ENCODE results near the gene ABHD16B. TPM values are rescaled to one million over a fixed set of nuclear protein-coding genes. Genes with fewer than 3 reads are reported as not detected.

Gene ABHD16B
- total and polyA plus RNA-seq, 2 of the 13 experiments (the other 11 are each of a cell fraction or from before 2014, with no cell fraction given), result not detected

GRCh38 chr20:63846128-63846771, 15.0 kb upstream of the ABHD16B start (continued):
- TF ChIP-seq, protein P1, sequence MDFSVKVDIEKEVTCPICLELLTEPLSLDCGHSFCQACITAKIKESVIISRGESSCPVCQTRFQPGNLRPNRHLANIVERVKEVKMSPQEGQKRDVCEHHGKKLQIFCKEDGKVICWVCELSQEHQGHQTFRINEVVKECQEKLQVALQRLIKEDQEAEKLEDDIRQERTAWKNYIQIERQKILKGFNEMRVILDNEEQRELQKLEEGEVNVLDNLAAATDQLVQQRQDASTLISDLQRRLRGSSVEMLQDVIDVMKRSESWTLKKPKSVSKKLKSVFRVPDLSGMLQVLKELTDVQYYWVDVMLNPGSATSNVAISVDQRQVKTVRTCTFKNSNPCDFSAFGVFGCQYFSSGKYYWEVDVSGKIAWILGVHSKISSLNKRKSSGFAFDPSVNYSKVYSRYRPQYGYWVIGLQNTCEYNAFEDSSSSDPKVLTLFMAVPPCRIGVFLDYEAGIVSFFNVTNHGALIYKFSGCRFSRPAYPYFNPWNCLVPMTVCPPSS (IDR thresholded peaks at IDR 0.05), result no peak
- no peak for TF ChIP-seq MATR3 (CRISPR knock-in tag; IDR thresholded peaks at IDR 0.05)
- TF ChIP-seq ZNF75D (CRISPR knock-in tag; IDR thresholded peaks at IDR 0.05; ENCODE audit: borderline replicate concordance), result no peak
- TF ChIP-seq ZBTB38 (CRISPR knock-in tag; IDR thresholded peaks at IDR 0.05), result 0 out of 2 replicates have a peak, but pooled peaks have one; percentile 17
- TF ChIP-seq, protein P2, sequence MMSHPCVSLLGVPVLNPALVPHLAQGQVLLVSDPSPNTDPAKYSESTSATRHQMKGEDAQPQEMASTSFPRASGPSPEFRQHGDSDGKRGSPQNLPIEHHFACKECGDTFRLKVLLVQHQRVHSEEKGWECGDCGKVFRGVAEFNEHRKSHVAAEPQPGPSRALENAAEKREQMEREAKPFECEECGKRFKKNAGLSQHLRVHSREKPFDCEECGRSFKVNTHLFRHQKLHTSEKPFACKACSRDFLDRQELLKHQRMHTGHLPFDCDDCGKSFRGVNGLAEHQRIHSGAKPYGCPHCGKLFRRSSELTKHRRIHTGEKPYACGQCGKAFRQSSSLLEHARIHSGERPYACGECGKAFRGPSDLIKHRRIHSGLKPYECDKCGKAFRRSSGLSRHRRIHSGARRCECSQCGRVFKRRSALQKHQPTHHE (CRISPR knock-in tag; IDR thresholded peaks at IDR 0.05; ENCODE audit: borderline replicate concordance), result 0 out of 2 replicates have a peak, but pooled peaks have one; percentile 18
- no peak for TF ChIP-seq ZNF331 (CRISPR knock-in tag; IDR thresholded peaks at IDR 0.05)
- 0 out of 2 replicates have a peak, but pooled peaks have one; percentile 10 for TF ChIP-seq FOXA3 (CRISPR knock-in tag; IDR thresholded peaks at IDR 0.05)
- peak; percentile 54; the same call in 1 of the 2 replicates for TF ChIP-seq ZNF350 (CRISPR knock-in tag; IDR thresholded peaks at IDR 0.05; ENCODE audit: borderline replicate concordance, low read depth)
- TF ChIP-seq RBAK (CRISPR knock-in tag; IDR thresholded peaks at IDR 0.05), result no peak
- TF ChIP-seq SOX6 (IDR thresholded peaks at IDR 0.05), result no peak
- 0 out of 2 replicates have a peak, but pooled peaks have one; percentile 40 for TF ChIP-seq SOX6 (CRISPR knock-in tag; IDR thresholded peaks at IDR 0.05)
- no peak for TF ChIP-seq KLF6 (CRISPR knock-in tag; IDR thresholded peaks at IDR 0.05)
- no peak for TF ChIP-seq TBX3 (IDR thresholded peaks at IDR 0.05; ENCODE audit: borderline replicate concordance)
- TF ChIP-seq ARID4A (CRISPR knock-in tag; IDR thresholded peaks at IDR 0.05; ENCODE audit: borderline replicate concordance), result peak; percentile 48; the same call in 1 of the 2 replicates
- no peak for TF ChIP-seq KDM1A (CRISPR knock-in tag; IDR thresholded peaks at IDR 0.05)
- no peak for TF ChIP-seq ARNT2 (CRISPR knock-in tag; IDR thresholded peaks at IDR 0.05; ENCODE audit: low read depth)
- TF ChIP-seq BATF2 (CRISPR knock-in tag; IDR thresholded peaks at IDR 0.05), result 0 out of 2 replicates have a peak, but pooled peaks have one; percentile 12
- peak; percentile 30; the same call in 1 of the 2 replicates for TF ChIP-seq TAF1 (CRISPR knock-in tag; IDR thresholded peaks at IDR 0.05)
- TF ChIP-seq ZNF138 (CRISPR knock-in tag; IDR thresholded peaks at IDR 0.05; ENCODE audit: low read depth), result no peak
- TF ChIP-seq, protein P3, sequence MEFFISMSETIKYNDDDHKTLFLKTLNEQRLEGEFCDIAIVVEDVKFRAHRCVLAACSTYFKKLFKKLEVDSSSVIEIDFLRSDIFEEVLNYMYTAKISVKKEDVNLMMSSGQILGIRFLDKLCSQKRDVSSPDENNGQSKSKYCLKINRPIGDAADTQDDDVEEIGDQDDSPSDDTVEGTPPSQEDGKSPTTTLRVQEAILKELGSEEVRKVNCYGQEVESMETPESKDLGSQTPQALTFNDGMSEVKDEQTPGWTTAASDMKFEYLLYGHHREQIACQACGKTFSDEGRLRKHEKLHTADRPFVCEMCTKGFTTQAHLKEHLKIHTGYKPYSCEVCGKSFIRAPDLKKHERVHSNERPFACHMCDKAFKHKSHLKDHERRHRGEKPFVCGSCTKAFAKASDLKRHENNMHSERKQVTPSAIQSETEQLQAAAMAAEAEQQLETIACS (CRISPR knock-in tag; IDR thresholded peaks at IDR 0.05), result no peak
- no peak for TF ChIP-seq ZNF616 (CRISPR knock-in tag; IDR thresholded peaks at IDR 0.05; ENCODE audit: low read depth)

Measured in HepG2 (cell line).